WTC11 (cell line): ENCODE data around the gene SNHG17. TPM values are rescaled to one million over a fixed set of nuclear protein-coding genes. Genes with fewer than 3 reads are reported as not detected.
A peak's percentile ranks its signal among the peaks of the same experiment; 100 is the strongest.

Experiments used
- ATAC-seq: fragments of 200-7000 bp; cut with Tn5 transposase; 2 replicates; pipeline ENCODE4 v1.10.0; 2021; ENCODE audit warnings: mild to moderate bottlenecking, moderate library complexity
- CTCF ChIA-PET: fragments of 300-600 bp; sonication (Branson Sonifier 250); formaldehyde crosslinking; loops from one replicate; lab custom pipeline; 2021; ENCODE audit warnings: antibody characterized with exemption; lab: Charles Lee
- POLR2A ChIA-PET: fragments of 350-600 bp; sonication (Branson Sonifier 250); formaldehyde crosslinking; loops from one replicate; lab custom pipeline; 2021; ENCODE audit warnings: antibody characterized with exemption; lab: Charles Lee
- DNase-seq: peaks from one replicate; pipeline ENCODE4 v3.0.0; 2021; ENCODE audit warnings: low spot score
- H3K27ac Mint-ChIP-seq: 2 replicates; pipeline ENCODE4 v1.8.0; 2021; ENCODE audit warnings: mixed read lengths
- H3K27me3 Mint-ChIP-seq: 2 replicates; pipeline ENCODE4 v1.8.0; 2021; ENCODE audit warnings: low read depth, mild to moderate bottlenecking, moderate library complexity, mixed read lengths
- H3K36me3 Mint-ChIP-seq: 2 replicates; pipeline ENCODE4 v1.8.0; 2021; ENCODE audit warnings: mixed read lengths
- H3K4me1 Mint-ChIP-seq: 2 replicates; pipeline ENCODE4 v1.8.0; 2022; ENCODE audit warnings: mixed read lengths
- H3K4me3 Mint-ChIP-seq: 2 replicates; pipeline ENCODE4 v1.8.0; 2021; ENCODE audit warnings: mild to moderate bottlenecking, moderate library complexity, mixed read lengths
- H3K9me3 Mint-ChIP-seq: 2 replicates; pipeline ENCODE4 v1.8.0; 2021; ENCODE audit warnings: mixed read lengths
- GABPB1 ChIP-seq: sonication (generic); formaldehyde crosslinking; IDR thresholded peaks from 2 replicates; pipeline ENCODE4 v1.8.1; 2023; ENCODE audit warnings: mild to moderate bottlenecking, missing genetic modification reagents
- IRF2 ChIP-seq: sonication (generic); formaldehyde crosslinking; IDR thresholded peaks from 2 replicates; pipeline ENCODE4 v1.8.0; 2022; ENCODE audit warnings: low read depth, missing genetic modification reagents, borderline replicate concordance
- MYBL2 ChIP-seq: sonication (generic); formaldehyde crosslinking; IDR thresholded peaks from 2 replicates; pipeline ENCODE4 v1.8.1; 2023; ENCODE audit warnings: mild to moderate bottlenecking, moderate library complexity, missing genetic modification reagents
- NR2C2 ChIP-seq: sonication (generic); formaldehyde crosslinking; IDR thresholded peaks from 2 replicates; pipeline ENCODE4 v1.8.0; 2022; ENCODE audit warnings: mild to moderate bottlenecking, missing genetic modification reagents
- PRRX2 ChIP-seq: fragments of 250-450 bp; sonication (Bioruptor Pico); IDR thresholded peaks from 2 replicates; pipeline ENCODE4 v1.8.0; 2021; ENCODE audit warnings: mild to moderate bottlenecking
- SMAD4 ChIP-seq: sonication (generic); formaldehyde crosslinking; IDR thresholded peaks from 2 replicates; pipeline ENCODE4 v1.8.0; 2022; ENCODE audit warnings: mild to moderate bottlenecking, missing genetic modification reagents
- ZBTB21 ChIP-seq: sonication (generic); formaldehyde crosslinking; IDR thresholded peaks from 2 replicates; pipeline ENCODE4 v1.8.1; 2023; ENCODE audit warnings: mild to moderate bottlenecking, missing genetic modification reagents, borderline replicate concordance
- total RNA-seq: library from RNA; stranded (reverse); gene quantifications from 3 replicates; pipeline ENCODE4 v1.2.3, GENCODE V29; 2021
- TF ChIP-seq, protein P1 (sequence below): sonication (generic); formaldehyde crosslinking; IDR thresholded peaks from 2 replicates; pipeline ENCODE4 v1.8.0; 2022; ENCODE audit warnings: mild to moderate bottlenecking, missing genetic modification reagents
- TF ChIP-seq, protein P2 (sequence below): fragments of 250-450 bp; sonication (Bioruptor Pico); IDR thresholded peaks from 2 replicates; pipeline ENCODE4 v1.9.0; 2021; ENCODE audit warnings: mild to moderate bottlenecking
- TF ChIP-seq, protein P3 (sequence below): sonication (generic); formaldehyde crosslinking; IDR thresholded peaks from 2 replicates; pipeline ENCODE4 v1.8.0; 2023; ENCODE audit warnings: missing genetic modification reagents, mild to moderate bottlenecking, borderline replicate concordance
- TF ChIP-seq, protein P4 (sequence below): fragments of 250-450 bp; sonication (Bioruptor Pico); IDR thresholded peaks from 2 replicates; pipeline ENCODE4 v1.9.0; 2021; ENCODE audit warnings: mild to moderate bottlenecking, borderline replicate concordance
- TF ChIP-seq, protein P5 (sequence below): fragments of 200-600 bp; IDR thresholded peaks from 2 replicates; pipeline ENCODE4 v1.8.0; 2022; ENCODE audit warnings: antibody characterized with exemption

Gene SNHG17
- total RNA-seq, 1 experiment from 2014 or later = 71.6 TPM

DNA sequence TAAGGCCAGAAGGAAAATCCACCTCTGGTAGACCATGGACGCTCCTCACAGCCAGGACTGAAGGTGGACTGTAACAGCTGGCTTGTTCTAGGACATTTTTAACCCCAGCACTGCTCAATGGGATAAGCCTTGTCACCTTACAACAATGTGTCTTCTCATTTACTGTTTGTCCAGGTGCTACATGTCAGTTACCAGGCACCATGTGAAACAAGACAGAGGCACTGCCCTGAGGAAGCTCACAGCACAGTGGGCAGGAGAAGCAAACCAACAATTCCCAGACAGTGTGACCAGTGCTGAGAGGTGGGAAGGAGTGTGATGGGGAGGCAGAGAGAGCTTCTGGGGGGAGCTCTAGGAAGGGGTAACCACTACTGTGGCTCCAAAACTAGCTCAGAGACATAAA, 10.7 kb downstream of the SNHG17 start:
- no peaks in the 10 kb centered on the region for H3K27me3 Mint-ChIP-seq
- no peak for TF ChIP-seq GABPB1
- TF ChIP-seq, protein P1, sequence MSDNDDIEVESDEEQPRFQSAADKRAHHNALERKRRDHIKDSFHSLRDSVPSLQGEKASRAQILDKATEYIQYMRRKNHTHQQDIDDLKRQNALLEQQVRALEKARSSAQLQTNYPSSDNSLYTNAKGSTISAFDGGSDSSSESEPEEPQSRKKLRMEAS (CRISPR knock-in tag) = no peak
- TF ChIP-seq, protein P2, sequence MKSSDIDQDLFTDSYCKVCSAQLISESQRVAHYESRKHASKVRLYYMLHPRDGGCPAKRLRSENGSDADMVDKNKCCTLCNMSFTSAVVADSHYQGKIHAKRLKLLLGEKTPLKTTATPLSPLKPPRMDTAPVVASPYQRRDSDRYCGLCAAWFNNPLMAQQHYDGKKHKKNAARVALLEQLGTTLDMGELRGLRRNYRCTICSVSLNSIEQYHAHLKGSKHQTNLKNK = no peak
- H3K27ac Mint-ChIP-seq = no peak overlapping the region
- ATAC-seq = no peak
- no peaks in the 10 kb centered on the region for H3K4me1 Mint-ChIP-seq
- H3K9me3 Mint-ChIP-seq = no peaks in the 10 kb centered on the region
- no peak for DNase-seq
- CTCF ChIA-PET = interaction anchor here (0.9 kb wide), 1 partner anchor 16 kb away, joined by 5 read pairs; no protein-coding TSS in a partner anchor
- H3K36me3 Mint-ChIP-seq = peaks cover 96% of the 10 kb centered on the region
- POLR2A ChIA-PET = interaction anchor here (2.3 kb wide), 1 partner anchor 10 kb away, joined by 7 read pairs; the partner anchor contains the start of gene SNHG17
- no peak overlapping the region for H3K4me3 Mint-ChIP-seq

DNA sequence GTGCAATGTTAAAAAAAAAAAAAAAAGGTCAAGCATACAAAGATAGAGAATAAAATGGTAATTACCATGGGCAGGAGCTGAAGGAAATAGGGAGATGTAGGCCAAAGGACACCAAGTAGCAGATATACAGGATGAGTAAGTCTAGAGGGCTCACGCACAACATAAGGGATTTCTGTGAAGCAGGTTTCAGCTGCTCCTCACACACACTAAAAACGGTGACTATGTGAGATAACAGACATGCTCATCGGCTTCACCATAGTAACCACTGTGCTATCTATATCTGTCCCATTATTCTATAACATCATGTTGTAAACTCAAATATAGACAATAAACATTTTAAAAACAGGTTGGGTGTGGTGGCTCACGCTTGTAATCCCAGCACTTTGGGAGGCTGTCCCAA, 11.6 kb downstream of the SNHG17 start:
- H3K9me3 Mint-ChIP-seq = no peaks in the 10 kb centered on the region
- no peak overlapping the region for H3K4me3 Mint-ChIP-seq
- peak overlapping the region; percentile 22; the same call in 1 of the 2 replicates for H3K27ac Mint-ChIP-seq
- ChIA-PET POLR2A (interaction anchor here (0.6 to 0.7 kb wide), 2 partner anchors 78 to 742 kb away, joined by 3 to 6 read pairs; no protein-coding TSS in a partner anchor), CTCF (no interaction called here)
- H3K36me3 Mint-ChIP-seq = peaks cover 95% of the 10 kb centered on the region
- no peaks in the 10 kb centered on the region for H3K4me1 Mint-ChIP-seq
- DNase-seq (no peak), ATAC-seq (no peak)
- H3K27me3 Mint-ChIP-seq = no peaks in the 10 kb centered on the region
- TF ChIP-seq ZBTB21 (CRISPR knock-in tag) (no peak), IRF2 (CRISPR knock-in tag) (no peak), PRRX2 (CRISPR knock-in tag) (no peak), MYBL2 (no peak), SMAD4 (no peak), NR2C2 (no peak)
- TF ChIP-seq, protein P1 (CRISPR knock-in tag) = no peak
- TF ChIP-seq, protein P3, sequence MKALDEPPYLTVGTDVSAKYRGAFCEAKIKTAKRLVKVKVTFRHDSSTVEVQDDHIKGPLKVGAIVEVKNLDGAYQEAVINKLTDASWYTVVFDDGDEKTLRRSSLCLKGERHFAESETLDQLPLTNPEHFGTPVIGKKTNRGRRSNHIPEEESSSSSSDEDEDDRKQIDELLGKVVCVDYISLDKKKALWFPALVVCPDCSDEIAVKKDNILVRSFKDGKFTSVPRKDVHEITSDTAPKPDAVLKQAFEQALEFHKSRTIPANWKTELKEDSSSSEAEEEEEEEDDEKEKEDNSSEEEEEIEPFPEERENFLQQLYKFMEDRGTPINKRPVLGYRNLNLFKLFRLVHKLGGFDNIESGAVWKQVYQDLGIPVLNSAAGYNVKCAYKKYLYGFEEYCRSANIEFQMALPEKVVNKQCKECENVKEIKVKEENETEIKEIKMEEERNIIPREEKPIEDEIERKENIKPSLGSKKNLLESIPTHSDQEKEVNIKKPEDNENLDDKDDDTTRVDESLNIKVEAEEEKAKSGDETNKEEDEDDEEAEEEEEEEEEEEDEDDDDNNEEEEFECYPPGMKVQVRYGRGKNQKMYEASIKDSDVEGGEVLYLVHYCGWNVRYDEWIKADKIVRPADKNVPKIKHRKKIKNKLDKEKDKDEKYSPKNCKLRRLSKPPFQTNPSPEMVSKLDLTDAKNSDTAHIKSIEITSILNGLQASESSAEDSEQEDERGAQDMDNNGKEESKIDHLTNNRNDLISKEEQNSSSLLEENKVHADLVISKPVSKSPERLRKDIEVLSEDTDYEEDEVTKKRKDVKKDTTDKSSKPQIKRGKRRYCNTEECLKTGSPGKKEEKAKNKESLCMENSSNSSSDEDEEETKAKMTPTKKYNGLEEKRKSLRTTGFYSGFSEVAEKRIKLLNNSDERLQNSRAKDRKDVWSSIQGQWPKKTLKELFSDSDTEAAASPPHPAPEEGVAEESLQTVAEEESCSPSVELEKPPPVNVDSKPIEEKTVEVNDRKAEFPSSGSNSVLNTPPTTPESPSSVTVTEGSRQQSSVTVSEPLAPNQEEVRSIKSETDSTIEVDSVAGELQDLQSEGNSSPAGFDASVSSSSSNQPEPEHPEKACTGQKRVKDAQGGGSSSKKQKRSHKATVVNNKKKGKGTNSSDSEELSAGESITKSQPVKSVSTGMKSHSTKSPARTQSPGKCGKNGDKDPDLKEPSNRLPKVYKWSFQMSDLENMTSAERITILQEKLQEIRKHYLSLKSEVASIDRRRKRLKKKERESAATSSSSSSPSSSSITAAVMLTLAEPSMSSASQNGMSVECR (CRISPR knock-in tag) = no peak
- TF ChIP-seq, protein P4, sequence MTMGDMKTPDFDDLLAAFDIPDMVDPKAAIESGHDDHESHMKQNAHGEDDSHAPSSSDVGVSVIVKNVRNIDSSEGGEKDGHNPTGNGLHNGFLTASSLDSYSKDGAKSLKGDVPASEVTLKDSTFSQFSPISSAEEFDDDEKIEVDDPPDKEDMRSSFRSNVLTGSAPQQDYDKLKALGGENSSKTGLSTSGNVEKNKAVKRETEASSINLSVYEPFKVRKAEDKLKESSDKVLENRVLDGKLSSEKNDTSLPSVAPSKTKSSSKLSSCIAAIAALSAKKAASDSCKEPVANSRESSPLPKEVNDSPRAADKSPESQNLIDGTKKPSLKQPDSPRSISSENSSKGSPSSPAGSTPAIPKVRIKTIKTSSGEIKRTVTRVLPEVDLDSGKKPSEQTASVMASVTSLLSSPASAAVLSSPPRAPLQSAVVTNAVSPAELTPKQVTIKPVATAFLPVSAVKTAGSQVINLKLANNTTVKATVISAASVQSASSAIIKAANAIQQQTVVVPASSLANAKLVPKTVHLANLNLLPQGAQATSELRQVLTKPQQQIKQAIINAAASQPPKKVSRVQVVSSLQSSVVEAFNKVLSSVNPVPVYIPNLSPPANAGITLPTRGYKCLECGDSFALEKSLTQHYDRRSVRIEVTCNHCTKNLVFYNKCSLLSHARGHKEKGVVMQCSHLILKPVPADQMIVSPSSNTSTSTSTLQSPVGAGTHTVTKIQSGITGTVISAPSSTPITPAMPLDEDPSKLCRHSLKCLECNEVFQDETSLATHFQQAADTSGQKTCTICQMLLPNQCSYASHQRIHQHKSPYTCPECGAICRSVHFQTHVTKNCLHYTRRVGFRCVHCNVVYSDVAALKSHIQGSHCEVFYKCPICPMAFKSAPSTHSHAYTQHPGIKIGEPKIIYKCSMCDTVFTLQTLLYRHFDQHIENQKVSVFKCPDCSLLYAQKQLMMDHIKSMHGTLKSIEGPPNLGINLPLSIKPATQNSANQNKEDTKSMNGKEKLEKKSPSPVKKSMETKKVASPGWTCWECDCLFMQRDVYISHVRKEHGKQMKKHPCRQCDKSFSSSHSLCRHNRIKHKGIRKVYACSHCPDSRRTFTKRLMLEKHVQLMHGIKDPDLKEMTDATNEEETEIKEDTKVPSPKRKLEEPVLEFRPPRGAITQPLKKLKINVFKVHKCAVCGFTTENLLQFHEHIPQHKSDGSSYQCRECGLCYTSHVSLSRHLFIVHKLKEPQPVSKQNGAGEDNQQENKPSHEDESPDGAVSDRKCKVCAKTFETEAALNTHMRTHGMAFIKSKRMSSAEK (CRISPR knock-in tag) = no peak
- TF ChIP-seq, protein P5, sequence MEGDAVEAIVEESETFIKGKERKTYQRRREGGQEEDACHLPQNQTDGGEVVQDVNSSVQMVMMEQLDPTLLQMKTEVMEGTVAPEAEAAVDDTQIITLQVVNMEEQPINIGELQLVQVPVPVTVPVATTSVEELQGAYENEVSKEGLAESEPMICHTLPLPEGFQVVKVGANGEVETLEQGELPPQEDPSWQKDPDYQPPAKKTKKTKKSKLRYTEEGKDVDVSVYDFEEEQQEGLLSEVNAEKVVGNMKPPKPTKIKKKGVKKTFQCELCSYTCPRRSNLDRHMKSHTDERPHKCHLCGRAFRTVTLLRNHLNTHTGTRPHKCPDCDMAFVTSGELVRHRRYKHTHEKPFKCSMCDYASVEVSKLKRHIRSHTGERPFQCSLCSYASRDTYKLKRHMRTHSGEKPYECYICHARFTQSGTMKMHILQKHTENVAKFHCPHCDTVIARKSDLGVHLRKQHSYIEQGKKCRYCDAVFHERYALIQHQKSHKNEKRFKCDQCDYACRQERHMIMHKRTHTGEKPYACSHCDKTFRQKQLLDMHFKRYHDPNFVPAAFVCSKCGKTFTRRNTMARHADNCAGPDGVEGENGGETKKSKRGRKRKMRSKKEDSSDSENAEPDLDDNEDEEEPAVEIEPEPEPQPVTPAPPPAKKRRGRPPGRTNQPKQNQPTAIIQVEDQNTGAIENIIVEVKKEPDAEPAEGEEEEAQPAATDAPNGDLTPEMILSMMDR = no peak
